Astrocyte (in vitro differentiated cells and primary cell): Measurements from ENCODE around the gene ULBP1. TPM values are rescaled to one million over a fixed set of nuclear protein-coding genes. Genes with fewer than 3 reads are reported as not detected.

Source experiments
- DNase-seq: peaks from one replicate; pipeline ENCODE4 v3.0.0-alpha.2; 2010; ENCODE audit warnings: low read depth
- FAIRE-seq: peaks from 2 replicates; lab custom pipeline; 2011; peaks lifted over from hg19 to GRCh38; lab: Jason Lieb, UNC
- H2AFZ ChIP-seq: 2 replicates; pipeline ENCODE4 v1.6.0; 2012; ENCODE audit warnings: low read depth, low read length, inconsistent platforms
- H3K27ac ChIP-seq: 2 replicates; pipeline ENCODE4 v1.5.1; 2011; ENCODE audit warnings: low read depth, low read length, inconsistent platforms
- H3K27me3 ChIP-seq: 2 replicates; pipeline ENCODE4 v1.6.0; 2011; ENCODE audit warnings: low read length, inconsistent platforms; ENCODE audit not compliant: insufficient read depth
- H3K36me3 ChIP-seq: 2 replicates; pipeline ENCODE4 v1.5.1; 2011; ENCODE audit warnings: low read length, inconsistent platforms; ENCODE audit not compliant: insufficient read depth
- H3K4me1 ChIP-seq: 2 replicates; pipeline ENCODE4 v1.5.1; 2011; ENCODE audit warnings: low read length, inconsistent platforms; ENCODE audit not compliant: insufficient read depth
- H3K4me2 ChIP-seq: 2 replicates; pipeline ENCODE4 v1.6.0; 2012; ENCODE audit warnings: low read length, inconsistent platforms
- H3K4me3 ChIP-seq: 2 replicates; pipeline ENCODE4 v1.5.1; 2011; ENCODE audit warnings: low read depth, mild to moderate bottlenecking, low read length, inconsistent platforms; ENCODE audit not compliant: insufficient read depth
- H3K79me2 ChIP-seq: 2 replicates; pipeline ENCODE4 v1.6.0; 2012; ENCODE audit warnings: mild to moderate bottlenecking, low read length, inconsistent platforms; ENCODE audit not compliant: insufficient read depth
- H3K9ac ChIP-seq: 2 replicates; pipeline ENCODE4 v1.6.0; 2012; ENCODE audit warnings: mild to moderate bottlenecking, low read length, inconsistent platforms
- H3K9me3 ChIP-seq: 2 replicates; pipeline ENCODE4 v1.5.1; 2012; ENCODE audit warnings: low read depth, mild to moderate bottlenecking, low read length, inconsistent platforms; ENCODE audit not compliant: insufficient read depth
- H4K20me1 ChIP-seq: 2 replicates; pipeline ENCODE4 v1.6.0; 2012; ENCODE audit warnings: low read length, inconsistent platforms; ENCODE audit not compliant: insufficient read depth
- H3K27ac Mint-ChIP-seq: one replicate; pipeline ENCODE4 v1.8.0; 2021; ENCODE audit warnings: mild to moderate bottlenecking, mixed read lengths; ENCODE audit not compliant: unreplicated experiment
- H3K27me3 Mint-ChIP-seq: one replicate; pipeline ENCODE4 v1.8.0; 2021; ENCODE audit warnings: low read depth, mixed read lengths; ENCODE audit not compliant: unreplicated experiment
- H3K36me3 Mint-ChIP-seq: one replicate; pipeline ENCODE4 v1.8.0; 2021; ENCODE audit warnings: low read depth, mixed read lengths; ENCODE audit not compliant: unreplicated experiment
- H3K4me1 Mint-ChIP-seq: one replicate; pipeline ENCODE4 v1.8.0; 2021; ENCODE audit warnings: low read depth, mixed read lengths; ENCODE audit not compliant: unreplicated experiment
- H3K4me3 Mint-ChIP-seq: one replicate; pipeline ENCODE4 v1.8.0; 2021; ENCODE audit warnings: mild to moderate bottlenecking, moderate library complexity, mixed read lengths; ENCODE audit not compliant: unreplicated experiment
- H3K9me3 Mint-ChIP-seq: one replicate; pipeline ENCODE4 v1.8.0; 2021; ENCODE audit warnings: mild to moderate bottlenecking, mixed read lengths; ENCODE audit not compliant: unreplicated experiment
- EZH2 ChIP-seq: IDR thresholded peaks from 2 replicates; pipeline ENCODE4 v1.6.1; 2012; ENCODE audit warnings: mild to moderate bottlenecking, low read length, inconsistent platforms; ENCODE audit not compliant: insufficient read depth
- total RNA-seq: library from RNA; stranded (reverse); gene quantifications from 2 replicates; pipeline ENCODE4 v1.2.1, GENCODE V29; 2021
- TF ChIP-seq, protein P1 (sequence below): IDR thresholded peaks from 2 replicates; pipeline ENCODE4 v1.5.1; 2011; ENCODE audit warnings: low read depth, mild to moderate bottlenecking, inconsistent platforms, low read length, moderate library complexity; ENCODE audit not compliant: insufficient read depth

ULBP1 gene
- total RNA-seq, 1 donor from 2014 or later: 7.4 TPM

DNA sequence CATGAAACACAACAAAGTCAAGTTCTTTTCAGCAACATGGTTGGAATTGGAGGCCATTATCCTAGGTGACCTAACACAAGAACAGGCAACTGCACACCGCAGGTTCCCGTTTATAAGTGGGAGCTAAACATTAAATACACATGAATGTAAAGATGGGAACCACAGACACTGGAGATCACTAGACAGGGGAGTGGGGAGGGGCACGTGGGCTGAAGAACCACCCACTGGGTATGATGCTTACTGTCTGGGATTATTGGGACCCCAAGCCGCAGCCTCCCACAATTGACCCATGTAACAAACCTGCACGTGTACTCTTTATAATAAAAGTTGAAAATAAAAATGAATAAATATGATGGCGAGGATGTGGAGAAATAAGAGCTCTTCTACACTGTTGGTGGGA lies 32.2 kb upstream of the ULBP1 start:
- no peak overlapping the region for H3K4me3 ChIP-seq
- H3K27me3 ChIP-seq: peaks cover 58% of the 10 kb centered on the region
- H4K20me1 ChIP-seq: no peaks in the 10 kb centered on the region

GRCh38 chr6:149933036-149933435 lies 30.7 kb upstream of the ULBP1 start:
- Mint-ChIP-seq H3K27me3 (peaks cover 90% of the 10 kb centered on the region), H3K36me3 (no peaks in the 10 kb centered on the region), H3K9me3 (peaks cover 6% of the 10 kb centered on the region), H3K27ac (no peak overlapping the region), H3K4me1 (peaks cover 3% of the 10 kb centered on the region), H3K4me3 (no peak overlapping the region)
- FAIRE-seq (no peak), DNase-seq (no peak)
- H3K4me2 ChIP-seq: no peak overlapping the region
- H4K20me1 ChIP-seq: no peaks in the 10 kb centered on the region
- no peak overlapping the region for H2AFZ ChIP-seq
- no peak for TF ChIP-seq EZH2
- TF ChIP-seq, protein P1, sequence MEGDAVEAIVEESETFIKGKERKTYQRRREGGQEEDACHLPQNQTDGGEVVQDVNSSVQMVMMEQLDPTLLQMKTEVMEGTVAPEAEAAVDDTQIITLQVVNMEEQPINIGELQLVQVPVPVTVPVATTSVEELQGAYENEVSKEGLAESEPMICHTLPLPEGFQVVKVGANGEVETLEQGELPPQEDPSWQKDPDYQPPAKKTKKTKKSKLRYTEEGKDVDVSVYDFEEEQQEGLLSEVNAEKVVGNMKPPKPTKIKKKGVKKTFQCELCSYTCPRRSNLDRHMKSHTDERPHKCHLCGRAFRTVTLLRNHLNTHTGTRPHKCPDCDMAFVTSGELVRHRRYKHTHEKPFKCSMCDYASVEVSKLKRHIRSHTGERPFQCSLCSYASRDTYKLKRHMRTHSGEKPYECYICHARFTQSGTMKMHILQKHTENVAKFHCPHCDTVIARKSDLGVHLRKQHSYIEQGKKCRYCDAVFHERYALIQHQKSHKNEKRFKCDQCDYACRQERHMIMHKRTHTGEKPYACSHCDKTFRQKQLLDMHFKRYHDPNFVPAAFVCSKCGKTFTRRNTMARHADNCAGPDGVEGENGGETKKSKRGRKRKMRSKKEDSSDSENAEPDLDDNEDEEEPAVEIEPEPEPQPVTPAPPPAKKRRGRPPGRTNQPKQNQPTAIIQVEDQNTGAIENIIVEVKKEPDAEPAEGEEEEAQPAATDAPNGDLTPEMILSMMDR: no peak
- H3K9me3 ChIP-seq: no peaks in the 10 kb centered on the region
- no peak overlapping the region for H3K4me3 ChIP-seq
- H3K27ac ChIP-seq: no peak overlapping the region
- H3K9ac ChIP-seq: no peak overlapping the region
- peaks cover 71% of the 10 kb centered on the region for H3K27me3 ChIP-seq
- H3K36me3 ChIP-seq: no peaks in the 10 kb centered on the region
- no peaks in the 10 kb centered on the region for H3K4me1 ChIP-seq
- no peaks in the 10 kb centered on the region for H3K79me2 ChIP-seq

More for the DNA sequence above, 32.2 kb upstream of the ULBP1 start:
- Histone ChIP-seq H3K27ac (no peak overlapping the region), H3K4me2 (no peak overlapping the region), H3K9ac (no peak overlapping the region), H3K79me2 (no peaks in the 10 kb centered on the region), H2AFZ (no peak overlapping the region), H3K36me3 (no peaks in the 10 kb centered on the region), H3K4me1 (no peaks in the 10 kb centered on the region), H3K9me3 (no peaks in the 10 kb centered on the region)
- DNase-seq (no peak), FAIRE-seq (no peak)
- H3K4me3 Mint-ChIP-seq: no peak overlapping the region
- peaks cover 84% of the 10 kb centered on the region for H3K27me3 Mint-ChIP-seq
- H3K4me1 Mint-ChIP-seq: peaks cover 3% of the 10 kb centered on the region
- TF ChIP-seq, protein P1: no peak
- no peak for TF ChIP-seq EZH2
- H3K36me3 Mint-ChIP-seq: no peaks in the 10 kb centered on the region
- no peak overlapping the region for H3K27ac Mint-ChIP-seq
- peaks cover 6% of the 10 kb centered on the region for H3K9me3 Mint-ChIP-seq

DNA sequence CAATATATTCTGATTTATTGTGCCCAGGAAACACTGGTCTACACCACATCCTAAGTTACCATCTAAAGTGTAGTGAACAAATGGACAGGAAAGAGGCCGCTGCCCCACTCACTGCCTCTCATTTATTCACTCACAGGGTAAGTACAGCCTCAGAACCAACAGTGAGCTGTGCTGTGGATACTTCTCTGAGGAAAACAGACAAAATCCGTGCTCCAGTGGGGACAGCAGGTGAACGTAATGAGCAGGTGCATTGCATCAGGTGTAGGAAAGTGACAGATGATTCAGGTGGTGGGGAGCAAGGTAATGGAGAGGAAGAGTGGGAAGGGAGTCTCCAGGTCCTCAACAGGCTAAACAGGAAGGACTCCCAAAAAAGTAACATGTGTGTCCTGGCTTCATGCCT lies 30.3 kb upstream of the ULBP1 start:
- Mint-ChIP-seq H3K27me3 (peaks cover 89% of the 10 kb centered on the region), H3K36me3 (no peaks in the 10 kb centered on the region), H3K4me3 (no peak overlapping the region), H3K9me3 (peaks cover 3% of the 10 kb centered on the region), H3K4me1 (peaks cover 3% of the 10 kb centered on the region), H3K27ac (no peak overlapping the region)
- peaks cover 2% of the 10 kb centered on the region for H3K4me1 ChIP-seq
- no peaks in the 10 kb centered on the region for H3K79me2 ChIP-seq
- H2AFZ ChIP-seq: no peak overlapping the region
- H4K20me1 ChIP-seq: no peaks in the 10 kb centered on the region
- no peak for FAIRE-seq
- H3K4me2 ChIP-seq: no peak overlapping the region
- no peak overlapping the region for H3K9ac ChIP-seq
- no peak overlapping the region for H3K4me3 ChIP-seq
- H3K27me3 ChIP-seq: peaks cover 75% of the 10 kb centered on the region
- no peaks in the 10 kb centered on the region for H3K9me3 ChIP-seq
- DNase-seq: no peak
- no peak for TF ChIP-seq EZH2
- TF ChIP-seq, protein P1: no peak
- no peak overlapping the region for H3K27ac ChIP-seq
- no peaks in the 10 kb centered on the region for H3K36me3 ChIP-seq
